Dedifferentiated amniotic fluid mesenchymal stem cell (primary cell): ENCODE data around the gene CDK5RAP3.
"Not testable (repeated sequence)": the region's sequence is repeated elsewhere in the genome, so short reads cannot be mapped to it uniquely, and the experiment has no call there.

ENCODE experiments used
- DNase-seq: peaks from one replicate; pipeline ENCODE4 v3.0.0-alpha.2; 2016; ENCODE audit errors: extremely low spot score

The CDK5RAP3 gene

DNA sequence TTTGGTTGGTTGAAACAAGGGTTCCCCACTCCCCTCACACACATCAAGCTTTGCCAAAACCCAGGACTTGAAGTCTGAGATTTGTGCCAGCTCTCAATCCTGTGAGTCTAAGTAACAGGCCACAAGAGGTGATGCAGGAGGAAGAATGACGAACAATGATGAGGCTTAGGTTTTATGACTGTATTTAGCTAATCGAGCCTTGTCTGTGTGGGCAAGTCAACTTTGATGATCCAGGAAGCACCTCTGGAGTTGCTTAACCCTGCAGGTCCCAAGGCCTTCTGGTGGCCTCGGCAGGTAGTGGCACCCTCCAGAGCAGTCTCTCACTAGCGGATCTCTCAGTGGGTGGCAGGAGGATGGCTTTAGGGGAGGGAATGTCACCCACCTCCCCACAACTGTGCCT lies 28.7 kb downstream of the CDK5RAP3 start:
- DNase-seq = no peak

DNA sequence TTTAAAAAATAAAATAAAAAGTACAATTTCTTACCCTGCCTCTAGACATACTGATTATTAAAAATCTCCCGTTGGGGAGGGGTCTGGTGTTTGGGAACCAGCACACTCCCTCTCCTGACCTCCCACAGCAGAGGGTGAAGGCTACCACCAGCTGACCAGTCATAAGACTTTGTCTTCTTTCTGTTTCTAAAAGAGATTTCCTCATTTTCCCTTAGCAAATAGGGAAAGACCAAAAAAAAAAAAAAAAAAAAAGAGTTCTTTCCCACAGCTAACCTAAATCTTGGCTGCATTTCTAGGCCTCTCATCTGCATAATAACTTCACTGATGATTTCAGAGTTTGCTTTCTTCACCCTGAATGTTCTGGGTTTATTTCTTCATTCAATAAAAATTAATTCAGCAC lies 30.3 kb downstream of the CDK5RAP3 start:
- DNase-seq = no peak

DNA sequence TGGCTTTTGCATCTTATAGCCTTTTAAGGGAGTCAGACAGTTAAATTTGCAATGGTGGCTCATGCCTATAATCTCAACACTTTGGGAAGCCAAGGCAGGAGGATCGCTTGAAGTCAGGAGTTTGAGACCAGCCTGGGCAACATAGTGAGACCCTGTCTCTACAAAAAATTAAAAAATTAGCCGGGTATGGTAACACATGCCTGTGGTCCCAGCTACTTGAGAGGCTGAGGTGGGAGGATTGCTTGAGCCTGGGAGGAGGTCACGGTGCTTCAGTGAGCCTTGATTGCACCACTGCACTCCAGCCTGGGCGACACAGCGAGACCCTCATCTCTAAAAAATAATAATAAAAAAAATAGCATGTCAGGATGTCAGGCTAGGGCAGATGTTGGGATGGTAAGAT lies 30.7 kb downstream of the CDK5RAP3 start:
- not testable (repeated sequence) for DNase-seq

DNA sequence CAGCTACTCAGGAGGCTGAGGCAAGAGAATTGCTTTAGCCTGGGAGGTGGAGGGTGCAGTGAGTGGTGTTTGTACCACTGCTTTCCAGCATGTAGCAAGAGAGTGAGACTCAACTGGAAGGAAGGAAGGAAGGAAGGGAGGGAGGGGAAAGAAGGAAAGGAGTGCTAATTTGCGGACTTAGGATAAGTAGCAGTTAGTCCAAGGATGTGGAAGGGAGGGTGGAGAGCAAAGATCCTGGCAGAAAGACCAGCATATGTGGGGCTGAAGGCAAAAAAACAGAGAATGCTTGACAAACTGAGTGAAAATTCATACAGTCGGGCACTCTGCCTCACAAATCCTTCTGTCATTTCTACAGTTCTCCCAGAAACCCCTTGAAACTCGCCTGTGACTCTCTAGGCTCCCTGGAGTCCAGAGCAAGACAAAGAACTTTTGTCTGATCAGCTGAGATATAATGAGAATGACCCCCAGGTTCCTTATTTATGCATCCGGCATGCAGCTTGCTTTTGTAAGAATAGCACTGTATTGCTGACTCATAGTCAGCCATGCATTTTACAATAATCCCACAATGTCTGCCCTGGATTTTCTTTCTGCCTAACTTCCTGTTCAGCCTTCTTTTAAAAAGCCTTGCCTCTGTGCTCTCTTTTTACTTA lies 31.5 kb downstream of the CDK5RAP3 start:
- peak; percentile 63 for DNase-seq

DNA sequence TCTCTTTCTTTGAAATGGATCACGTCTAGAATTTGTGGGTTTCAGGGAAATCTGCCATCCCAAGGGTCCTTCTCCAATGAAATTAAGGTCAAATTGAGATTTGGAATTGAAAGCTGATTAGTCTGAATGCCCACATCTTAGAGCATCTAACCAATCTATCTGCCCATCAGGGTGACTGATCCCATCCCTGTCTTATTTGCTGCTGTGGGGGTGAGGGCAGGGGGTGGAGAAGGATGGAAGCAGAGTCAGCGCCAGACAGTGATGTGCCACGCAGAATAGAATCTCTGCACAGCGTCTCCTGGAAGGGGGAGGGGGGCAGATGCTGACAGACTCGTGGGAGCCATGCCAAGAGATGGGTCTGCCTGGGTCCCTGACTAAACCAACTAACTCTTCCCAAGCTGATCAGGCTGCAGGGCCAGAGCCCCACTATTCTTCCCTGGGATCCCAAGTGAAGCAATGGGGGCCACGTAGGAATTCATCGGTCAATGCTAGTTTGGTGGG lies 32.1 kb downstream of the CDK5RAP3 start:
- DNase-seq = no peak

DNA sequence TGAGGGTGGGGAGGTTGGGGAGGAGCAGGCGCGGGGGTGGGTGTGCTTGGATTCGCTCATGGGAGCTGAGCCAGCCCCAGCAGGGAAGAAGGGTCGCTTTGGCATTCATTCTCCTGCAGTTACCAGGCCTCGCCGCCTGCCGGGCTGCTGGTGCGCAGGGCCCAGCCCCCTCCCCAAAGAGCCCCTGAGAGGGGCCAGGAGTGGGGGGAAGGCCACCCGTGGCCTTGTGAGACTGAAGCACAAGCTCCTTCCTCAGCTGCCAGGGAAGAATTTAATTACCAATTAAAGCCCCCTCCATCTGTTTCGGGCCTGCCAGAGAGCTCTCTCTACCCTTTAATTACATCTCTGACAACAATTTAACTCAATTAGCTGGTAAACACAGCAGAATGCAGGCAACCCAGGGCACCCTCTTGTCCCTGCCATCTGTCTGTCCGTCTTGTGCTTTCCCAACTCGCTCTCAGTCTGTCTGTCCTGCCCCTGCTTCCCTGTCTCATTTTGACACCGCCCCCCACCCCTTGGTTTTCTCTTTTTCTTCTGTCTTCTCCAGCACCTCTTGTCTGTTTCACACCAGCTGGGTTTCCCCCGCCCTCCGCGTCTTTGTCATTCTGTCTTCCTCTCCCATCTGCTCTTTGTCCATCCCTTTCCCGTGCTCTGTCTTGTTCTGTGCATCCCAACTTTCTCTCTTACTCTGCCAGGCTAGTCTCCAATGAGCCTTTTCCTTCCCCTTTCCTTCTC lies 32.7 kb downstream of the CDK5RAP3 start:
- DNase-seq = no peak

DNA sequence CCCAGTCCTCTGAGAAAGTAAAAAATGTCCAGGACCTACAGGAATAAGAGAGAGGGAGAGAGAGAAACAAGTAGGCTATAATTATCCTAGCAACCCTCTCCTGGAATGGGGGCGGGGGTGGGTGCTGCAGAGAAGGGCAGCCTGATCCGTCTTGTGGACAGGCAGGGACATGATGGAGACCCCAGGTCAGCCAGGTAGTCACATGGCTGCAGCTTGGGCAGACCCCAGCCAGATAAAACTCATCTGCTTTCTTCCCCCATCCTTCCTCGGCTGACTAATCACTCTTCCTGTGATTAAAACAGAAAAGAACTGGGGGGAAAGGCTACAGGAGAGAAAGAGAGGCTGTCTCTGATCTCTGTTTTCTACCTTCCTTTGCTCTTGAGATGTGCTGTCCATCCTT lies 34.1 kb downstream of the CDK5RAP3 start:
- no peak for DNase-seq

DNA sequence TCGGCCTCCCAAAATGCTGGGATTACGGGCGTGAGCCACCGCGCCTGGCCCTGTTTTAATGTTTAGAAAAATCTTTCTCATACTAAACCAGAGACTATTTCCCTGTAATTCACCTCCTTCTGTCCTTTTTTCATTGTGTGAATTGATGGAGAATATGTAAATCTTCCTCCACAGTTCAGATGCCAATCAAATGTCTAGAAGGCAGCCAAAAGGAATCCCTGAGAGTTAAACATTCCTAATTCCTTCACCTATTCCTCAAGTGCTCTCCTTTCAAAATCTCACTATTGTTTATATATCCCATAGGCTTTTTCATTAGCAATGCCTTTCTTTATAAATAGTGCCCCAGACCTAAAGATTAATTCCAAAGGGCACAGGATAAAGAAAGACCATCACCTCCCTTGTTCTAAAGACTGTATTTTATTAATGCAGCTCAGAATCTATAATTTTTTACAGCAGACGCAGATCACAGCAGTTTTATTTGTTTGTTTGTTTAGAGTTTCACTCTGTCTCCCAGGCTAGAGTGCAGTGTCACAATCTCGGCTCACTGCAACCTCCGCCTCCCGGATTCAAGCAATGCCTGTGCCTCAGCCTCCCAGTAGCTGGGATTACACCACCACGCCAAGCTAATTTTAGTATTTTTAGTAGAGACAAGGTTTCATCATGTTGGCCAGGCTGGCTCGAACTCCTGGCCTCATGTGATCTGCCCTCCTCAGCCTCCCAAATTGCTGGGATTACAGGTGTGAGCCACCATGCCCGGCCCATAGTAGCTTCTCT lies 36.2 kb downstream of the CDK5RAP3 start:
- no peak for DNase-seq

DNA sequence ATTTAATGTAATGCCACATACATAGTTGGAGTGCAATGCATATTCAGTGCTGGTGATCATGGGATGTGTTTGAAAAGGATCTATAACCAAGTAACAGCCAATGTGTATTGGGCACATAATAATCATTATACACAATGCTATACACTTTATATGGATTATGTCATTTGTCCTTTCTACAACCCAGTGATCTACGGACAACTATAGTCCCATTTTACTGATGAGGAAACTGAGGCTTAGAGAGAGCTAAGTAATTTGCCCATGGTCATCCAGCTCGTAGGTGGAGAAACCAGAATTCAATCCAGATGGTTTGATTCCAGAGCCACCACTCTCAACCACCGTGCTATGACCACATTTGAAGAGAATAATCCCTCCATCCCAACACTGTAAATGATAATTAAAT lies 39.3 kb downstream of the CDK5RAP3 start:
- no peak for DNase-seq

DNA sequence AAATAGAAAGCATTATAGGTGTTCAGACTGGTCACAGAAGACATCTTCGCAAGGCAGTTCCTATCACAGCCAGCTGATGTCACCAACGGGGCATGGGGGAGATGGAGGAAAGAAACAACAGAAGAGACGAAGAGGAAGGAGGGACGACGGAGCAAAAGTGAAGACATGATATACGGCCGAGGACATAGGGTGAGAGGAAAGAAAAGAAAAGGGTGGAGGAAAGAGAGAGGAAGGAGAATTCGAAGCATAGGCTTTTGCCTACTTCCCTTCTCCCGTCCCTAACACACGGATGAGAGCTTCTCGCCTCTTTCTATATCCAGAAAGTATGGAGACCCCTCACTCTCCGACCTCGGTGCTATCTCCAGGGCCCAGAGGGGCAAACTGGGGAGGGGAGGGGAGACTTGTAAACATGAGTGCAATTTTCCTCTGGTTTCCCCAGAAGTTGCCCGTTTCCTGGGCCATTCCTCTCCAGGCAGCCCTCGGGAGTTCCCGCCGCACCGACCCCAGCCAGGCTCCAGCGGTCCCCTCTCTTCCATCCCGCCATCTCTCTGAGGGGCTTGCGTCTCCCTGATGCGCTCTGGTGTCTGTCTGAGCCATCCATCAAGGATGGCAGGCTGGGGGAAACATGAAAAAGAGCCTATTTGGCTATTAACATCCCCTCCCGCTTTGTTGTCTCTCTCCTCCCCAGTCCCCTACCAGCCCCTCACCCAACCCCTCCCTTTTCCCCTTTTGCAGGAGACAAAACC lies 40.7 kb downstream of the CDK5RAP3 start:
- no peak for DNase-seq

DNA sequence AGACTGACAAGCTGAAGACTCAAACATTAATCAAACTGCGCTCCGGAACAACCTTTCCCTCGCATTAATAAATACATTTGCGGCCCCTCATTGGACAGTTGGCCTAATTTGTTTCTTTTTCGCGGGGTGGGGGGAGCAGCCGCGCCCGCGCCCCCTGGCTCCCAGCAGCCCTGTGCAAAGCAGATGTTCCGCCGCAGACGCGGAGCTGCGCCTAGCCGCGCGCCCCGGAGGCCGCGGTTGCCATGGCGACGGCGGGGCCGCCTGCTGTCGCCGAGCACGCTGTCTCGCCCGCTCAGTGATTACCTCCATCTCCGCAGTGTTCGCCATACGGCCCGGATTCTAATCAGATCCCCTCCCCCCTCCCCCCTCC lies 41.2 kb downstream of the CDK5RAP3 start:
- no peak for DNase-seq

DNA sequence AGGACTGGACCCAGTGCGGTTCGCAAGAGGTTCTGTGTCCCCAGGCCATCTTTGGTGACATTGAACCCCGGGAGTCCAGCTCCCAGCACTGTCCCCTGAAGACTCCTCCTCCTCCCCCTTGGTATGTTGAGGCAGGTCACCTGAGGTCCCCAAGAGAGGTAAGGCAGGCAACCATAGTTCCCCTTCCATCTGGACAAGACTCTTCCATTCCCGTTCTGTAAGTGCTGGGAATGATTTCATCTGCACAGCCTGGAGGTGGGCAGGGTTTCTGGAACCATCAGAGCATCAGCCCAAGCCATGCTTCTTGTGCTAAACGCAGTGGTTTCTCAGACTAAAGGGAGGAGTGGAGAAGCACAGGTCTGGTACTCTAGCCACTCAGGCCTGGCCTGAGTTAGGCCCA lies 41.7 kb downstream of the CDK5RAP3 start:
- DNase-seq = no peak

DNA sequence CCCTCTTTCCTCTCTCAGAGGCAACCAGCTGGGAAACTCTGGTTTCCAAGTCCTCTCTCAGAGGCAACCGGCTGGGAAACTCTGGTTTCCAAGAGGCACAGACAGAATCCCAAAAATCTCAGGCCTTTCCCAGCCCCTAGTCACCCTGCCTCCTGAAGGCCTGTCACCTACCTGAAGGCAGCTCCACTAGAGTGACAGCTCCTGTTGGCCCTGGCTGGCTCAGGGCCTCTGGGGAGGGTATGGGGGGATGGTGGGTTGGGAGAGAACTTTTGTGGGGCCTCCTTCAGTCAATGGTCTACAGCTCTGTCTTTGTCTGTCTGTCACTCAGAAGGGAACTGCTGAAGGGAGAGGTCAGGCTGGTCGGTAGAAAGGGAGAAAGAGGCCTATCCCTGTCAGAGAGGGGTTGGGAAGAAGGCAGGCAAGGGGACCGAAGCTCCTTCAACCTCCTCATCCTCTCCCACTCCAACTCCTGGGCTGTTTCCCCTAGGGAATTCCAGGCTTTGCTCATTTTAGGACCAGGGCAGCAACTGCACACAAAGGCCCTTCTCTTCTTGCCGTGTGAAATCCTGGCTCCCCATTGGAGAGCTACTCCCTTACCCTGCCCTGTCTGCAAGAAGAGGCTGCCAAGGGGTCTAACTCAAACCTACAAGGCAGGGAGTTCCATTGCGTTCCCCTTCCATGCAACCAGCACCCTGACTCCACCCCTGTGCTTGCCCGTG lies 43.1 kb downstream of the CDK5RAP3 start:
- no peak for DNase-seq

DNA sequence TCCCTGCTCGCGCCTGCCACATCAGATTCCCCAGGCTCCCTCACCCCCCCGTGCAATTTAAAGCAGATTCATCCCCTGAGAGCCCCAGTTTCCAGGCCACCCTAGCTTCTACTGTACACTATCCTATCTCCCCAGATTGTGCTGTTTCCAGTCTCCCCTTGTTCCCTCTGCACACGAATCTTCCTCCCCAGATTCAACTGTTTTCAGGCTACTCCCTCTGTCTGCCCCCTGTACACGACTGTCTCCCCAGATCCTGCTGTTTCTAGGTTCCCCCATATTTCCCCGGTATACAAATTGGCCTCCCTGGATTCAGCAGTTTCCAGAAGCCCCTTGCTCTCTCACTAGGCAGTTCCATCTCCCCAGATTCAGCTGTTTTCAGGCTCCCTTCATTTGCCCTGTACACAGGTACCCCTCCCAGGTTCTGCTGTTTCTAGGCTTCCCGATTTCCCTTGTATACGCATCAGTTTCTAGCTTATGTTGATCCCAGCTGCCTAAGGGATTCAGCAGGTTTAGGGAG lies 43.7 kb downstream of the CDK5RAP3 start:
- no peak for DNase-seq

DNA sequence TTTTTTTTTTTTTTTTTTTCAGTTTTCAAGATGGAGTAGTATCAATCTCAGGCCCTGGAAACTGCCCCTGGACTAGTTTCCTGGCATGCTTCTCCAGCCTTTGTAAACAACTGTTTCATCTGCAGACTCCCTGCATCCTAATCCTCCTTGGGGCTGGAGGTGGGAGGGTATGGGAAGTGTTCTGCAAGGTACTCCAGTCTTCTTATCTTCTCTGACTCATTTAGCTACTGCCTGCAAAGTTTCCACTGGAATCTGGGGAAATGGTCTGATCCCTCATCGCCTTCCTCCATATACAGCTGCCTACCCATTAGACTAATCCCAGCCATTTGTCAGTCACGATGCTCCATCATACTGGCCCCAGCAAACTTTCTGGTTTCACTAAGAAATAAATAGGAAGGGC lies 45.2 kb downstream of the CDK5RAP3 start:
- no peak for DNase-seq

DNA sequence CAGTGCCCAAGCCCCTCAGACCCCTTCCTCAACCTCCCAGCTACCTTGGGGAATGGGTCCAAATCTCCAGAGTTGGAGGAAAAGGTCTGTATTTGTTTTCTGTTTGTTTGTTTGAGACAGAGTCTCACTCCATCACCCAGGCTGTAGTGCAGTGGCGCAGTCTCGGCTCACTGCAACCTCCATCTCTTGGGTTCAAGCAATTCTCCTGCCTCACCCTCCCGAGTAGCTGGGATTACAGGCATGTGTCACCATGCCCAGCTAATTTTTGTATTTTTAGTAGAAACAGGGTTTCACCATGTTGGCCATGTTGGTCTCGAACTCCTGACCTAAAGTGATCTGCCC lies 46.9 kb downstream of the CDK5RAP3 start:
- DNase-seq = not testable (repeated sequence)

DNA sequence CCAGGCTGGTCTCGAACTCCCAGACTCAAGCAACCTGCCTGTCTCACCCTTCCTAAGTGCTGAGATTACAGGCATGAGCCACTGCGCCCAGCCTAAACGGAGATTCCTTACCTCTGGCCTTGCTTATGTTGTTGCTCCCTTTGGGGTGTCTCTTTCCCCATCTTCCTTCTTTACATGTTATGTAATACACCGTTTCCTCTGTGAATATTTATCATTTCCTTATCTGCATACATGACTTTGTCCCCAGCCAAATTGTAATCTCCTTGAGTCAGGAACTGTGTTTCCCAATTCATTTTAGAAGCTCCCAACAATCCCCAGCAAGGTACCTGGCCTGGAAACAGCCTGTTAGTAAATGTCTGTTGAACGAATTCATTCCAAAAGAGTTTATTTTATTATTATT lies 51.0 kb downstream of the CDK5RAP3 start:
- DNase-seq = no peak

DNA sequence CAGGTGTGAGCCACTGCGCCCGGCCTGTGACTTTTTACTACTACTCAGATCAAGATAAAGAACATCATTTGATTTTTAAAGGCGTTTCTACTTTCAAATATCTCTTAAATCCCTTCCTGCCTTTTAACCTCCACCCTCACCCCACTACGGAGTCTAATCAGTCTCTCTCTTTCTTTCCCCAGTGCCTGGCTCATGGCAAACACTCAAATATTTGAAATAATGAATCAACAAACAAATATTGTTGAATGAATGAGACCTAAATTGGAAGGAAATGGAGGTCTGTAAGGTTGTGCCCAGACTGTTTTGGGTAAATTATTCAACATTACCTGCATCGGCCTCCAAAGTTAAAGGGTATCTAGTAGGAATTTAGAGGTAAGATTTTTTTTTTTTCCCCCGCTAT lies 52.0 kb downstream of the CDK5RAP3 start:
- no peak for DNase-seq

DNA sequence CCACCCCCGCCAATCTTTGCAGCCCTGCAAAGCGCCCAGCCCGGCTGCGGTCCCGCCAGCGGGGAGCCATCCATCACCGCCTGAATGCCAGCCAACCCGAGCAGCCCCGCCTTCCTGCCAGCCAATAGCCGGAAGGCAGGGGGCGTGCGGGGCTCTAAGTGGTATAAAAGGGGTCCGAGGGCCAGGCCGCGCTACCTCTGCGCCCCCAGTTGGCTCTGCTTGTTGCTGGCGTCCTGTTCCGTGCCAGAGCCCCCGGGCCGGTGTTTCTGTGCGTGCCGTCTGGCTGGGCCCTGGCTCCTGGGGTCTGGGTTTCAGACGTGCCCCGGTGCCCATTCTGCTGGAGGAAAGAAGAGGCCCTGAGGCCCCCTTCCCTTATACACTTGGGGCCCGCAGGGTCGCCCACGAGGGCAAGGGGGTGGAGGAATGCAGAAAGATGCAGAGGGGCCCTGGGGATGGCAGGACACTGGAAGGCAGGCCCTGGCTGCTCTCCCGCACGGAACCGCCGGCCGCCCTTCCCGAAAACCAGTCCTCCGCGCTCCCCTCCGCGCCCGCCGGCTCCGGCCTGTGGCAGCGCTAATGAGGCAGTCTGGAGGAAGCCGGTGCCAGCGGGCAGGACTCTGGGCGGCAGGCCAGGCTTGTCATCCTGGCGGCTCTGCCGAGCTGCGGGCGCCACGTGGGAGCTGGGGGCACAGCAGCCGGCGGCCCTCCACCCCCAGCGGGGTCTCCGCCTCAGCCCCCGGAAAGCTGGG lies 52.7 kb downstream of the CDK5RAP3 start:
- DNase-seq = peak; percentile 80
